T-cell (primary cell): Measurements from ENCODE around the gene RRP7A. TPM values are rescaled to one million over a fixed set of nuclear protein-coding genes. Genes with fewer than 3 reads are reported as not detected.
"Not testable (repeated sequence)": the region's sequence is repeated elsewhere in the genome, so short reads cannot be mapped to it uniquely, and the experiment has no call there.

Experiments
- ATAC-seq, 4 experiments: fragments of 200-7000 bp in 3 of 4; fragments of 150-1000 bp in 1 of 4; cut with Tn5 transposase; replicated peaks in 1 of 4; 1 replicate in 3 of 4; 2 replicates in 1 of 4; pipeline ENCODE4 v1.10.0; 2021; ENCODE audit warnings: moderate library complexity in 3 of 4, mild to moderate bottlenecking in 2 of 4, moderate number of reproducible peaks in 1 of 4
- CTCF ChIA-PET, 2 donors: fragments of 300-600 bp; sonication (Branson Sonifier 250); formaldehyde crosslinking; loops; one replicate each; lab custom pipeline; 2022; ENCODE audit warnings: antibody characterized with exemption in 2 of 2; lab: Charles Lee
- POLR2A ChIA-PET, 2 donors: fragments of 300-600 bp; sonication (Branson Sonifier 250); formaldehyde crosslinking; loops; one replicate each; lab custom pipeline; 2022; ENCODE audit warnings: antibody characterized with exemption in 2 of 2; lab: Charles Lee
- DNase-seq, 35 experiments: peaks; one replicate each; pipeline versions ENCODE4 v3.0.0 to v3.0.0-alpha.2; 2013 to 2023
- H3K27ac ChIP-seq: one replicate; pipeline ENCODE4 v1.5.1; 2013; ENCODE audit warnings: low read length
- H3K27me3 ChIP-seq, 2 experiments: replicated peaks in 1 of 2; 1 replicate in 1 of 2; 2 replicates in 1 of 2; pipeline versions ENCODE4 v1.6.1 to v1.7.0; 2013; ENCODE audit warnings: low read length in 1 of 2, mixed read lengths in 1 of 2; ENCODE audit not compliant: control insufficient read depth in 2 of 2, insufficient read depth in 2 of 2; ENCODE audit errors: extremely low read depth in 1 of 2
- H3K36me3 ChIP-seq, 2 donors: 1 replicate in 1 of 2; 2 replicates in 1 of 2; pipeline versions ENCODE4 v1.6.1 to v1.7.0; 2013; ENCODE audit warnings: low read length in 1 of 2; ENCODE audit not compliant: control insufficient read depth in 2 of 2, insufficient read depth in 1 of 2; ENCODE audit errors: extremely low read depth in 1 of 2
- H3K4me1 ChIP-seq, 2 experiments: 1 replicate in 1 of 2; 2 replicates in 1 of 2; pipeline versions ENCODE4 v1.6.1 to v1.7.0; 2013; ENCODE audit warnings: low read length in 2 of 2, mixed read lengths in 1 of 2; ENCODE audit not compliant: insufficient read depth in 2 of 2, control insufficient read depth in 1 of 2; ENCODE audit errors: extremely low read depth in 1 of 2
- H3K4me3 ChIP-seq, 2 donors: 1 replicate in 1 of 2; 2 replicates in 1 of 2; pipeline versions ENCODE4 v1.5.1 to v1.7.0; 2013; ENCODE audit warnings: mild to moderate bottlenecking in 2 of 2, low read length in 1 of 2, moderate library complexity in 1 of 2; ENCODE audit not compliant: control insufficient read depth in 1 of 2; ENCODE audit errors: extremely low read depth in 1 of 2
- H3K9me3 ChIP-seq: 2 replicates; pipeline ENCODE4 v1.7.0; 2013
- H3K27ac Mint-ChIP-seq, 2 donors: one replicate each; pipeline ENCODE4 v1.8.0; 2020 to 2021; ENCODE audit warnings: mild to moderate bottlenecking in 2 of 2, mixed read lengths in 2 of 2
- H3K27me3 Mint-ChIP-seq, 2 donors: one replicate each; pipeline ENCODE4 v1.8.0; 2021 to 2022; ENCODE audit warnings: mixed read lengths in 2 of 2
- H3K36me3 Mint-ChIP-seq: one replicate; pipeline ENCODE4 v1.8.0; 2021; ENCODE audit warnings: mixed read lengths
- H3K4me1 Mint-ChIP-seq, 3 donors: one replicate each; pipeline ENCODE4 v1.8.0; 2020 to 2022; ENCODE audit warnings: mixed read lengths in 3 of 3, mild to moderate bottlenecking in 1 of 3
- H3K4me3 Mint-ChIP-seq, 3 donors: one replicate each; pipeline ENCODE4 v1.8.0; 2020 to 2022; ENCODE audit warnings: mild to moderate bottlenecking in 3 of 3, mixed read lengths in 3 of 3, moderate library complexity in 3 of 3
- H3K9me3 Mint-ChIP-seq, 3 donors: one replicate each; pipeline ENCODE4 v1.8.0; 2020 to 2022; ENCODE audit warnings: mixed read lengths in 3 of 3
- WGBS: methylation state at CpG from one replicate; pipeline ENCODE4 v1.1.5; 2013; ENCODE audit warnings: missing lambda C conversion rate; ENCODE audit not compliant: insufficient coverage; 5-methylcytosine and 5-hydroxymethylcytosine counted together
- total RNA-seq, 35 experiments: library from RNA in 6 of 35; stranded (reverse) in 6 of 35; fragments of 120-200 nt in 1 of 35; gene quantifications; one replicate each; pipeline versions ENCODE4 v1.2.1 to v1.2.4 and lab custom pipeline; 2013 to 2026

RRP7A gene
- total RNA-seq, 5 donors from 2014 or later (not counting 1 experiment from before 2014, with no cell fraction given): 51.2 to 84.9 (median 54.4) TPM

DNA sequence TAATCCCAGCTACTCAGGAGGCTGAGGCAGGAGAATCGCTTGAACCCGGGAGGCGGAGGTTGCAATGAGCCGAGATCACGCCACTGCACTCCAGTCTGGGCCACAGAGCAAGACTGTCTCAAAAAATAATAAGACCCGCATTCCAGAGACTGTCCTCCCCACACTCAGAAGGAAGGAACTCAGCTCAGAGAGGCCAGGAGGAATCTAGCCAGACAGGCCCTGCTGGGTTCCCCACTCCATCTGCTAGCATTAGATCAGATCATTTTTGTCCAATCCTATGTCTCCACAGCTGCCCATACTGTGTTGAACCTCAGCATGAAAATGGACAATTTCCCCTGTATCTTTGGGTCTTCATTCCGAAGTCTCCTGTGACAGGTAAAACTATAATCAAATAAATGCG is 9.8 kb upstream of the RRP7A start:
- H3K4me3 Mint-ChIP-seq, H3K9me3 Mint-ChIP-seq, ATAC-seq, H3K27me3 ChIP-seq, H3K4me3 ChIP-seq, H3K27ac Mint-ChIP-seq, H3K27ac ChIP-seq, H3K9me3 ChIP-seq, H3K36me3 Mint-ChIP-seq, H3K36me3 ChIP-seq, DNase-seq, POLR2A ChIA-PET, H3K27me3 Mint-ChIP-seq: not testable (repeated sequence)
- H3K4me1 ChIP-seq: peaks cover 0 to 13% of the 10 kb centered on the region in 2 experiments
- WGBS: 91% methylated on average over 4 of the region's 8 CpGs
- H3K4me1 Mint-ChIP-seq: peaks cover 9 to 18% (median 10%) of the 10 kb centered on the region in 3 donors
- CTCF ChIA-PET: interaction anchor here in 1 of 2 donors (0.6 kb wide), 1 partner anchor 31 kb away, joined by 8 read pairs; no protein-coding TSS in a partner anchor

DNA sequence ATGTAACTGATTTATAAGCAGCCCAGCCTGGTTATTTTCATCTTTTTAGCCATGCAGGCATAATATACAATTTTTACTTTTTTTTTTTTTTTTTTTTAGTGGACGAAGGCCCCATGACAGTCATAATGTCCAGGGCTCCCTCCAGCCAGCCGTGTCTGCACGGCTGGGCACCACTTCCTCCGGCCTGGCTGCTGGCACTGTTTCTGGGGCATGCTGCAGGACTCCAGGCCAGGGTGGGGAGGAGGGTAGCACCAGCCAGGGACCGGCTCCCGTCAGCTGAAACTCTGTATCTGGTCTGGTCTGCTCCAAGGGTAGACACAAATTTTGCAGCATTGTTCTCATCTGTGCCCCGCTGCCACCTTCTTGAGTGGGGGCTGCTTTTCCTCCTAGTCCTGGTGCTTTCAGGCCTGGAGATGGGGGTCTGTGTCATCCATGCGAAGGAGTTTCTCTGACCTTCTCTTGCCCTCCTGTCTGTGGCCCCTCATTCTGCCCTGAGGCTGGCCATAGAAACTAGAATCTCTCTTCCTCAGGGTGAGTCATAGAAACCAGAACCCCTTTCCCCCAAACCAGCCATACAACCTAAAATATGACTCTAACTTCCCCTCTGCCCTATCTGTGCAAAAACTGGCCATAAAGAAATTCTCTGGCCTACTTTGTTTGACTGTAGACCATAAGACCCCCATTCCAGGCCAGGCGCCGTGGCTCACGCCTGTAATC is 9.2 kb upstream of the RRP7A start:
- Histone ChIP-seq H3K36me3 (no peaks in the 10 kb centered on the region), H3K4me1 (peaks cover 0 to 12% of the 10 kb centered on the region in 2 experiments), H3K27me3 (peaks cover 0 to 2% of the 10 kb centered on the region in 2 experiments), H3K4me3 (no peak overlapping the region), H3K9me3 (no peaks in the 10 kb centered on the region), H3K27ac (no peak overlapping the region)
- Mint-ChIP-seq H3K36me3 (no peaks in the 10 kb centered on the region), H3K4me3 (no peak overlapping the region), H3K9me3 (no peaks in the 10 kb centered on the region), H3K27me3 (no peaks in the 10 kb centered on the region), H3K4me1 (peaks cover 6 to 15% (median 6%) of the 10 kb centered on the region in 3 donors), H3K27ac (no peak overlapping the region)
- ChIA-PET CTCF (interaction anchor here in 1 of 2 donors (0.6 kb wide), 1 partner anchor 31 kb away, joined by 8 read pairs; no protein-coding TSS in a partner anchor), POLR2A (no interaction called here)
- WGBS: 80% methylated on average over 7 of the region's 11 CpGs
- ATAC-seq: no peak
- no peak for DNase-seq

DNA sequence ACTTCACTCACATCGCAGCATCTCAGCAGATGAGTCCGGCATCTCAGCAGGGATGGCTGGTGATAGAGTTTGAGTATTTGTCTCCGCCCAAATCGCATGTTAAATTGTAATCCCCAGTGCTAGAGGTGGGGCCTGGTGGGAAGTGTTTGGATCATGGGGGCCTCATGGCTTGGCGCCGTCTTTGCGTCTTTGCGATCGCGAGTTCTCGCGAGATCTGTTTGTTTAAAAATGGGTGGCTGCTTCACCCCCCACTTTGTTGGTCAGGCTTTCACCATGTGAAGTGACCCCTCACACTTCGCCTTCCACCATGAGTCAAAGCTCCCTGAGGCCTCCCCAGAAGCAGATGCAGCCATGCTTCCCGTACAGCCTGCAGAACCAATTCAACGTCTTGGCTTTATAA is 3.0 kb upstream of the RRP7A start:
- ChIA-PET POLR2A (no interaction called here), CTCF (no interaction called here)
- Histone ChIP-seq H3K27ac (no peak overlapping the region), H3K4me3 (no peak overlapping the region), H3K36me3 (peaks cover 0 to 3% of the 10 kb centered on the region in 2 donors), H3K9me3 (no peaks in the 10 kb centered on the region), H3K4me1 (peaks cover 3 to 20% of the 10 kb centered on the region in 2 experiments), H3K27me3 (no peaks in the 10 kb centered on the region)
- WGBS: 99% methylated on average over 15 of the region's 15 CpGs
- no peak for DNase-seq
- Mint-ChIP-seq H3K4me3 (no peak overlapping the region), H3K36me3 (no peaks in the 10 kb centered on the region), H3K9me3 (no peaks in the 10 kb centered on the region), H3K4me1 (peaks cover 8 to 23% (median 8%) of the 10 kb centered on the region in 3 donors), H3K27me3 (no peaks in the 10 kb centered on the region), H3K27ac (no peak overlapping the region)
- no peak for ATAC-seq

DNA sequence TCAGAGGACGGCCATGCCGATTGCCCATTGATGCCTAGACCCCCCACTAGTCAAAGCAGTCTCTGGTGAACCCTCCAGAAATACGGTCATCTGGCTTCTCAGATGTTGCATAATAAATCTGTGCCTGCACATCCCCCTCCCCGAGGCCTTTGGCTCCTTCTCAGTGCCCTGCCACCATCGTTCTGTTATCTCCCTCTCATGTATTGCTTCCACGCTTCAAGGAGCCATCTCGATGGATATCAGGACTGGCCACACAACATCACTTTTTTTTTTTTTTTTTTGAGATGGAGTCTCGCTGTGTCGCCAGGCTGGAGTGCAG is 1.6 kb upstream of the RRP7A start:
- no peaks in the 10 kb centered on the region for H3K36me3 Mint-ChIP-seq
- no peaks in the 10 kb centered on the region for H3K9me3 Mint-ChIP-seq
- peaks cover 0 to 15% of the 10 kb centered on the region in 2 donors for H3K36me3 ChIP-seq
- H3K27ac Mint-ChIP-seq: peak overlapping the region; percentile 55 to 74
- H3K4me3 Mint-ChIP-seq: peak overlapping the region; percentile 41 to 92 (median 87)
- H3K27me3 Mint-ChIP-seq: no peaks in the 10 kb centered on the region
- no peak overlapping the region for H3K27ac ChIP-seq
- ChIA-PET POLR2A (interaction anchor here in 1 of 2 donors (0.7 kb wide), 1 partner anchor 1571 kb away, joined by 17 read pairs; no protein-coding TSS in a partner anchor), CTCF (no interaction called here)
- DNase-seq: no peak
- H3K27me3 ChIP-seq: no peaks in the 10 kb centered on the region
- no peak for ATAC-seq
- no peak overlapping the region for H3K4me3 ChIP-seq
- H3K4me1 ChIP-seq: peaks cover 3 to 23% of the 10 kb centered on the region in 2 experiments
- H3K9me3 ChIP-seq: no peaks in the 10 kb centered on the region
- whole genome bisulfite sequencing: 99% methylated on average over 6 of the region's 9 CpGs
- peaks cover 8 to 25% (median 8%) of the 10 kb centered on the region in 3 donors for H3K4me1 Mint-ChIP-seq

DNA sequence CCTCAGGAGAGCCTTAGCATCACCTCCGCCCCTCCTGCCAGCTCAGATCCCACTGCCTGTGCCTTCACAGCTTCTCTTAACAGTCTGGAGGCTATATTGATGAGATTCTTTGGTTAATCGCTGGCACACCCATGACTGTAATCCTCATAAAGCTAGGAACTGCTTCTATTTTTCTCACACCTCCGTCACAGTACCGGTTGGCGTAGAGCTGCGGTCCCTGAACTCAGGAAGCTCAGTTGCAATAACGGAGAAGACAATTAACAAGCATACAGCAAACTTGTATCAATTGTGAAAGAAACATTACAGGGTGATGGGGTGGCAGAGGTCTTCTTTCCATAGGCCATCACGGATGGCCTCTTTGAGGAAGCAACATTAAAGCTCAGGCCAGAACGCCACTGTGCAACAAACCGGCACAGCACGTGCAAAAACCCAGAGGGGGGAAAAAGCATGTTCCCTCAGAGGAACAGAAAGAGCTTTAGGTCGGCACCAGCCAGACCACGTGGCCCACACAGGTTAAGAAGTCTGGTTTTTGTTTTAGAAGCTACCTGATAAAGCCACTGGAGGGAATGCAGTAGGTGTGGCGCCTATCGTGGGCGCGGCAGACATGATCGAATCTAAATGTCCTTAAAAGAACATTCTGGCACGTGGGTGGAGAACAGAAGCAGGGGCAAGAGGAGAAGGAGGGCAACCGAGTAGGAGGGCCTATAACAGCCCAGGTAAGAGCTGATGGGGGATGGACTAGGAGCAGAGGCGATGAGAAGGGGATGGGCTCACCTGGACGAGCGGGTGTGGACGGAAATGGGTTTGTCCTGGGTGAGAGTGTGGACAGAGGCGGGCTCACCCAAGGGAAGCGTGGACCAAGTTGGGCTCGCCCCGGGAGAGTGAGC is 715 bp downstream of the RRP7A start:
- Histone ChIP-seq H3K36me3 (peaks cover 0 to 31% of the 10 kb centered on the region in 2 donors), H3K27ac (peak overlapping the region; percentile 47), H3K4me1 (peaks cover 3 to 25% of the 10 kb centered on the region in 2 experiments), H3K4me3 (peak overlapping the region; percentile 66 to 69)
- DNase-seq (peak in 1 of 35 experiments; percentile 33), ATAC-seq (peak; percentile 18 to 39 (median 36))
- H3K9me3 Mint-ChIP-seq, H3K36me3 Mint-ChIP-seq, H3K27me3 ChIP-seq, H3K27me3 Mint-ChIP-seq, POLR2A ChIA-PET, CTCF ChIA-PET, H3K9me3 ChIP-seq: not testable (repeated sequence)
- 1% methylated on average over 8 of the region's 28 CpGs for WGBS
- Mint-ChIP-seq H3K27ac (peak overlapping the region; percentile 90 to 94), H3K4me3 (peak overlapping the region; percentile 88 to 98 (median 92)), H3K4me1 (peaks cover 8 to 25% (median 8%) of the 10 kb centered on the region in 3 donors)

DNA sequence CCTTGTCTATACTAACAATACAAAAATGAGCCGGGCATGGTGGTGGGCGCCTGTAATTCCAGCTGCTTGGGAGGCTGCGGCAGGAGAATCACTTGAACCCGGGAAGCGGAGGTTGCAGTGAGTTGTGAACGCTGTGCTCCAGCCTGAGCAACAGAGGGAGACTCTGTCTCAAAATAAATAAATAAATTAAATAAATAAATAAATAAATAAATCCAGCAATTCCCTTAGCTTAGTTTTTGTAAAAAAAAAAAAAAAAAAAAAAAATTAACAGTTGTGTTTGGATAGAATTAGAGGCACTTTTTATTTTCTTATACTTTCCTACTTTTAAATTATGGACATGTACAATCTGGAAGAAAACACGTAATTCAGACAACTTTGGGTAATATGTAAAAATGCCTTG is 2.5 kb downstream of the RRP7A start:
- no CpG with 5 or more reads among the region's 7 CpGs for WGBS
- not testable (repeated sequence) for H3K27ac Mint-ChIP-seq, H3K27me3 Mint-ChIP-seq, H3K27ac ChIP-seq, H3K4me3 ChIP-seq, H3K27me3 ChIP-seq, H3K9me3 Mint-ChIP-seq, H3K36me3 Mint-ChIP-seq, DNase-seq, H3K9me3 ChIP-seq, ATAC-seq
- H3K4me1 ChIP-seq: peaks cover 3 to 25% of the 10 kb centered on the region in 2 experiments
- ChIA-PET CTCF (interaction anchor here (0.6 kb wide), 5 partner anchors 53 to 1113 kb away, joined by 3 to 7 read pairs (median 5); no protein-coding TSS in a partner anchor), POLR2A (interaction anchor here (0.6 kb wide), 5 partner anchors 74 to 843 kb away, joined by 3 to 4 read pairs (median 3); no protein-coding TSS in a partner anchor)
- H3K36me3 ChIP-seq: peaks cover 0 to 42% of the 10 kb centered on the region in 2 donors
- Mint-ChIP-seq H3K4me3 (peak overlapping the region in 1 of 3 donors; percentile 54), H3K4me1 (peaks cover 8 to 25% (median 8%) of the 10 kb centered on the region in 3 donors)
